ENCODE data around the gene TMEM202. TPM values are rescaled to one million over a fixed set of nuclear protein-coding genes. Genes with fewer than 3 reads are reported as not detected.

The TMEM202 gene, protein sequence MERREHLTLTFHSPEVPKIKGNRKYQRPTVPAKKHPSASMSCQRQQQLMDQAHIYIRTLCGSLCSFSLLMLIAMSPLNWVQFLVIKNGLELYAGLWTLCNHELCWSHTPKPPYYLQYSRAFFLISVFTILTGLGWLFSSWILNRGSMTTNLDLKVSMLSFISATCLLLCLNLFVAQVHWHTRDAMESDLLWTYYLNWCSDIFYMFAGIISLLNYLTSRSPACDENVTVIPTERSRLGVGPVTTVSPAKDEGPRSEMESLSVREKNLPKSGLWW
- total RNA-seq = not detected in 2 replicates
- long read RNA-seq = 0 reads

DNA sequence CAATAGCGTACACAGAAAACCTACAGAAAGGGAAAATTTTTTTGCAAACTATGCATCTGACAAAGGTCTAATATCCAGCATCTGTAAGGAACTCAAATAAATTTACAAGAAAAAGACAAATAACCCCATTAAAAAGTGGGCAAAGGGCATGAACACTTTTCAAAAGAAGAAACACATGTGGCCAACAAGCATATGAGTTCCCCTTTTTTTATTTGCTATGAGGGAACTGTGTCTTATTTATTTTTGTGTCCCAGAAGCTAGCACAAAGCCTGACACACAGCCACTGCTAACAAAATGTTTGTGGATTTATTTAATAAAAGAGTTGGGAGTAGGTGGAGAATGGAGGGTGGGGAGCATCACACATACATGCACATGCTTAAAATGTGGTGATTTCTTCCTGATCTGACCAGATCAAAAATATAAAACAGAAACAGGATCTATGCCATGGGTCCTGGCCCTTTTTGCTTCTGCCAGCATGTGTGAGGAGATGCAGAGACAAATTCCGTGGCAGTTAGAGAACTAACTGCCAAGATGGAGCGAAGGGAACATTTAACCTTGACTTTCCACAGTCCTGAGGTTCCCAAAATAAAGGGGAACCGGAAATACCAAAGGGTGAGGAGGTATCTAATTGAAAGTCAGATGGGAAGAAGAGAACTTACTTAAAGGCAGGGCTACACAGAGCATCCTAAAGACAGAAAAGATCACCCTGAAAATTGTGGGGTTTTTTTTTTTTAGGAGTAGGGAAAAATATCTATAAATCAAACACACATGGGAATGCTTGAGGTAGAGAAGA lies at the start of gene TMEM202:
Gene TMEM202, plus strand, starts transcription at position 510 of the 793 bp plus-strand sequence. Its CDS starts 22 bp downstream, at position 532.
- no peaks in the 10 kb centered on the region for H3K36me3 Mint-ChIP-seq (ENCODE audit: unreplicated experiment)
- peaks cover 52% of the 10 kb centered on the region for H3K27me3 Mint-ChIP-seq (ENCODE audit: unreplicated experiment)
- TF ChIP-seq, protein P1, sequence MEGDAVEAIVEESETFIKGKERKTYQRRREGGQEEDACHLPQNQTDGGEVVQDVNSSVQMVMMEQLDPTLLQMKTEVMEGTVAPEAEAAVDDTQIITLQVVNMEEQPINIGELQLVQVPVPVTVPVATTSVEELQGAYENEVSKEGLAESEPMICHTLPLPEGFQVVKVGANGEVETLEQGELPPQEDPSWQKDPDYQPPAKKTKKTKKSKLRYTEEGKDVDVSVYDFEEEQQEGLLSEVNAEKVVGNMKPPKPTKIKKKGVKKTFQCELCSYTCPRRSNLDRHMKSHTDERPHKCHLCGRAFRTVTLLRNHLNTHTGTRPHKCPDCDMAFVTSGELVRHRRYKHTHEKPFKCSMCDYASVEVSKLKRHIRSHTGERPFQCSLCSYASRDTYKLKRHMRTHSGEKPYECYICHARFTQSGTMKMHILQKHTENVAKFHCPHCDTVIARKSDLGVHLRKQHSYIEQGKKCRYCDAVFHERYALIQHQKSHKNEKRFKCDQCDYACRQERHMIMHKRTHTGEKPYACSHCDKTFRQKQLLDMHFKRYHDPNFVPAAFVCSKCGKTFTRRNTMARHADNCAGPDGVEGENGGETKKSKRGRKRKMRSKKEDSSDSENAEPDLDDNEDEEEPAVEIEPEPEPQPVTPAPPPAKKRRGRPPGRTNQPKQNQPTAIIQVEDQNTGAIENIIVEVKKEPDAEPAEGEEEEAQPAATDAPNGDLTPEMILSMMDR (IDR thresholded peaks at IDR 0.05) = no peak

DNA sequence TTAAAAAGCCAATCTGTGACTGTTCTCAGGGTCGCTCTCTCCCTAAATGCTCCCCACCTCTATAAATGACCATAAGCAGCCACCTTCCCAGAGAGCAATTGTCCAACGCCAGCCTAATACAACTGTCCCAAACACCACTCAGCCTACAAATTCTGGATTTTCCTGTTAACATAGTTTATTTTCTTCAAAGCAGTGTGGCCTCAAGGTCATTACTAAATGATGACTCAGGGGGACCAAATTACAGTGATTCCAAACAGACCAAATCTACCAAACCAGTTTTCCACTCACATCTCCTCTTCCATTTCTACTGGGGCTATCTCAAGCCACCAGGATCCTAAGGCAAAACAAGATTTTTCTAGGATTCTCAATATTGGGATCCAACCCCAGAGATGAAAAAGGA lies 44.8 kb upstream of the TMEM202 start:
- Mint-ChIP-seq H3K27me3 (ENCODE audit: unreplicated experiment) (no peaks in the 10 kb centered on the region), H3K27ac (ENCODE audit: unreplicated experiment) (no peak overlapping the region), H3K4me1 (ENCODE audit: unreplicated experiment) (no peaks in the 10 kb centered on the region), H3K36me3 (ENCODE audit: unreplicated experiment) (peaks cover 43% of the 10 kb centered on the region), H3K9me3 (ENCODE audit: unreplicated experiment) (no peaks in the 10 kb centered on the region), H3K4me3 (ENCODE audit: unreplicated experiment) (no peak overlapping the region)
- TF ChIP-seq, protein P1 (IDR thresholded peaks at IDR 0.05) = no peak
- no peak for DNase-seq (ENCODE audit: extremely low spot score, unreplicated experiment)

More for the DNA sequence above, at the start of gene TMEM202:
- no peak within 1 kb of the TSS for H3K4me3 Mint-ChIP-seq (ENCODE audit: unreplicated experiment)
- no peaks in the 10 kb centered on the region for H3K9me3 Mint-ChIP-seq (ENCODE audit: unreplicated experiment)
- no peaks in the 10 kb centered on the region for H3K4me1 Mint-ChIP-seq (ENCODE audit: unreplicated experiment)
- no peak within 1 kb of the TSS for H3K27ac Mint-ChIP-seq (ENCODE audit: unreplicated experiment)
- DNase-seq (ENCODE audit: extremely low spot score, unreplicated experiment) = no peak

DNA sequence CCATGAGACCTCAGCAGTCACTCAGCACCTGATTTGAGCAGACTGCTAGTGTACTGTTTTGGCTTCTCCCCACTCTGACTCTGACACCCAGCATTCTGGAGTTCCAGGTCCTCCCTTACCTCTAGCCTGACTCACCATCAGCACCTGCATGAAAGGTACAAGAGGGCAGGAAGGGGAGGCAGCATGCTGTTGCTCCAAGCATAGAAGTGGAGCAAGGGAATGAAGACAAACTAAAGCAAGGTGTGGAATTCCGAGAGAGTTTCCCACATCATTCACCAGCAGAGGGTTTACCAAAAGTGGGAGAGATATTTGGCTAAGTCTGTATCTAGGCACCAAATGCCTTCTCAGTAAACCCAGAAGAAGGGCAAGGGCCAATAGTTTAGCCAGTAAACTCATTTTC lies 43.6 kb upstream of the TMEM202 start:
- no peak for DNase-seq (ENCODE audit: extremely low spot score, unreplicated experiment)
- H3K4me3 Mint-ChIP-seq (ENCODE audit: unreplicated experiment) = no peak overlapping the region
- peaks cover 7% of the 10 kb centered on the region for H3K4me1 Mint-ChIP-seq (ENCODE audit: unreplicated experiment)
- H3K9me3 Mint-ChIP-seq (ENCODE audit: unreplicated experiment) = no peaks in the 10 kb centered on the region
- no peaks in the 10 kb centered on the region for H3K27me3 Mint-ChIP-seq (ENCODE audit: unreplicated experiment)
- TF ChIP-seq, protein P1 (IDR thresholded peaks at IDR 0.05) = no peak
- peaks cover 33% of the 10 kb centered on the region for H3K36me3 Mint-ChIP-seq (ENCODE audit: unreplicated experiment)
- no peak overlapping the region for H3K27ac Mint-ChIP-seq (ENCODE audit: unreplicated experiment)

DNA sequence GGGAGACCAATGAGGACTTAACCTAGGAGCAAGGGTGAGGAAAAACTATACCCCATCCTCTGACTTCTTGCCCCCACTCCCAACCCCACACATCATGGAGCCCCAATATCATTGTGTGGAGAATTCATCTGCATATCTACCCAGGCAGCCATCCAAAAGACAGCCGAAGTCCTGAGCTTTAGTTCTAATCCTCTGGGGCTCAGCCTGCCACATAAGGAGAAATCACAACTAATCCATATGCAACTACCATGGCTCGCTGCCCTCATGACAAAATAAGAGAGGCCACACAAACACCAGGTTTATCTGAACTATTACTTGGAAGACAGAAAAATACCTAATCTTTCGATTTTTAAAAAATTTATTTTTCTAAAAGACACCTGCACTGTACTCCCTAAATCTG lies 40.0 kb upstream of the TMEM202 start:
- Mint-ChIP-seq H3K9me3 (ENCODE audit: unreplicated experiment) (no peaks in the 10 kb centered on the region), H3K36me3 (ENCODE audit: unreplicated experiment) (peaks cover 20% of the 10 kb centered on the region), H3K27me3 (ENCODE audit: unreplicated experiment) (no peaks in the 10 kb centered on the region), H3K4me3 (ENCODE audit: unreplicated experiment) (no peak overlapping the region), H3K4me1 (ENCODE audit: unreplicated experiment) (peaks cover 7% of the 10 kb centered on the region), H3K27ac (ENCODE audit: unreplicated experiment) (no peak overlapping the region)
- TF ChIP-seq, protein P1 (IDR thresholded peaks at IDR 0.05) = no peak
- no peak for DNase-seq (ENCODE audit: extremely low spot score, unreplicated experiment)

DNA sequence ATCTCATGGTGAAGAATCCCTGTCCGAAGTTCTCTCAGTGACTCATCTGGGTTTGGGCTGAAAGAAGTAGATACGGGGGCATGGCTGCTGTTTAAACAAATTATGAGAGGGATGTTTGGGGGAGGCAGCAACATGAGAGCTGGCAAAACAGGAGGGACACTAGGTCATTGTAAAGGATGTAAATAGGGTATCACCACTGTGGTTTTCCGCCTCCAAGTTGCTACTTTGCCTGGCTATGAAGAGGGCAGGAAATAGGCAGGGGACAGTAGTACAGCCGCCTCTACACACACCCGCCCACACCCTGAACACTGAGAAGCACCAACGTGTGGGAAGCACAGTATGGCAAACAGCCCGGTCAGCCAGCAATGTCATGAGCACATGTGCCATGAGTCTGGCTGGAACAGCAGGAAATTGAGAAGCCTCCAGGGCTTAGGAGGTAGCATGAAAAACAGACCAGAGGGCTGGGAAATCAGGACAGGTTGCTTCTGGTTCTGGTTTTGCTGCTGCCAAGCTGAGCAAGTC lies 39.4 kb upstream of the TMEM202 start:
- TF ChIP-seq, protein P1 (IDR thresholded peaks at IDR 0.05) = no peak
- Mint-ChIP-seq H3K36me3 (ENCODE audit: unreplicated experiment) (peaks cover 15% of the 10 kb centered on the region), H3K27ac (ENCODE audit: unreplicated experiment) (no peak overlapping the region), H3K4me3 (ENCODE audit: unreplicated experiment) (no peak overlapping the region), H3K27me3 (ENCODE audit: unreplicated experiment) (no peaks in the 10 kb centered on the region), H3K4me1 (ENCODE audit: unreplicated experiment) (peaks cover 7% of the 10 kb centered on the region), H3K9me3 (ENCODE audit: unreplicated experiment) (no peaks in the 10 kb centered on the region)
- DNase-seq (ENCODE audit: extremely low spot score, unreplicated experiment) = no peak

Measured in osteocyte (in vitro differentiated cells).